Natural killer cell (primary cell): Measurements from ENCODE around the gene GNG7. TPM values are rescaled to one million over a fixed set of nuclear protein-coding genes. Genes with fewer than 3 reads are reported as not detected.
"Not testable (repeated sequence)": the region's sequence is repeated elsewhere in the genome, so short reads cannot be mapped to it uniquely, and the experiment has no call there.

ENCODE experiments used
- ATAC-seq, 3 donors: fragments of 150-1000 bp in 2 of 3; fragments of 200-7000 bp in 1 of 3; cut with Tn5 transposase; 1 replicate in 1 of 3; 2 replicates in 2 of 3; pipeline ENCODE4 v1.10.0; 2021; ENCODE audit warnings: mild to moderate bottlenecking in 2 of 3, moderate library complexity in 2 of 3
- DNase-seq, 2 donors: peaks; one replicate each; pipeline versions ENCODE4 v3.0.0 to v3.0.0-alpha.2; 2013 to 2021; ENCODE audit warnings: mixed read lengths in 1 of 2
- H3K27ac ChIP-seq: one replicate; pipeline ENCODE4 v1.5.1; 2013; ENCODE audit warnings: mild to moderate bottlenecking, low read length
- H3K27me3 ChIP-seq: one replicate; pipeline ENCODE4 v1.6.1; 2013; ENCODE audit warnings: low read length; ENCODE audit not compliant: control insufficient read depth, insufficient read depth
- H3K36me3 ChIP-seq: one replicate; pipeline ENCODE4 v1.6.1; 2013; ENCODE audit warnings: low read length; ENCODE audit not compliant: control insufficient read depth, insufficient read depth
- H3K4me1 ChIP-seq: one replicate; pipeline ENCODE4 v1.6.1; 2013; ENCODE audit warnings: low read length; ENCODE audit not compliant: control insufficient read depth, insufficient read depth
- H3K4me3 ChIP-seq: one replicate; pipeline ENCODE4 v1.5.1; 2013; ENCODE audit warnings: low read length
- H3K9me3 ChIP-seq: one replicate; pipeline ENCODE4 v1.6.1; 2013; ENCODE audit warnings: low read length; ENCODE audit not compliant: control insufficient read depth, insufficient read depth
- H3K27ac Mint-ChIP-seq, 2 donors: one replicate each; pipeline ENCODE4 v1.8.0; 2022; ENCODE audit warnings: mild to moderate bottlenecking in 2 of 2, mixed read lengths in 2 of 2, moderate library complexity in 1 of 2
- H3K27me3 Mint-ChIP-seq, 2 donors: one replicate each; pipeline ENCODE4 v1.8.0; 2022; ENCODE audit warnings: low read depth in 2 of 2, mixed read lengths in 2 of 2
- H3K36me3 Mint-ChIP-seq: one replicate; pipeline ENCODE4 v1.8.0; 2022; ENCODE audit warnings: mixed read lengths
- H3K4me1 Mint-ChIP-seq, 2 donors: one replicate each; pipeline ENCODE4 v1.8.0; 2022; ENCODE audit warnings: mixed read lengths in 2 of 2
- H3K4me3 Mint-ChIP-seq: one replicate; pipeline ENCODE4 v1.8.0; 2022; ENCODE audit warnings: mild to moderate bottlenecking, moderate library complexity, mixed read lengths
- H3K9me3 Mint-ChIP-seq, 2 donors: one replicate each; pipeline ENCODE4 v1.8.0; 2022; ENCODE audit warnings: mixed read lengths in 2 of 2
- CTCF ChIP-seq: fragments of 200-600 bp; IDR thresholded peaks from one replicate; pipeline ENCODE4 v1.8.0; 2022; ENCODE audit warnings: antibody characterized with exemption
- WGBS: methylation state at CpG from one replicate; pipeline ENCODE4 v1.1.7; 2013; ENCODE audit warnings: missing lambda C conversion rate; ENCODE audit not compliant: insufficient coverage; 5-methylcytosine and 5-hydroxymethylcytosine counted together
- intact Hi-C: fragments of 100-400 bp; cut with micrococcal nuclease; formaldehyde crosslinking; loops from one replicate; pipeline ENCODE4 v1.14.2; 2022
- total RNA-seq, 4 donors: library from RNA; stranded (reverse); fragments of 120-200 nt in 1 of 4; gene quantifications; one replicate each; pipeline versions ENCODE4 v1.2.3 to v1.2.4, GENCODE V29; 2013 to 2022

The GNG7 gene
- total RNA-seq, 3 donors from 2014 or later (not counting 1 experiment from before 2014, with no cell fraction given): 0.75 to 4.8 (median 1.5) TPM

GRCh38 chr19:2540646-2541454, 161.6 kb downstream of the GNG7 start:
- Histone ChIP-seq H3K27ac (no peak overlapping the region), H3K27me3 (no peaks in the 10 kb centered on the region), H3K4me3 (no peak overlapping the region), H3K4me1 (peaks cover 33% of the 10 kb centered on the region), H3K36me3 (no peaks in the 10 kb centered on the region), H3K9me3 (no peaks in the 10 kb centered on the region)
- 96% methylated on average over 35 of the region's 35 CpGs for WGBS
- H3K4me3 Mint-ChIP-seq: no peak overlapping the region
- ATAC-seq (no peak), DNase-seq (no peak)
- H3K36me3 Mint-ChIP-seq: no peaks in the 10 kb centered on the region
- no peaks in the 10 kb centered on the region for H3K9me3 Mint-ChIP-seq
- no peak for TF ChIP-seq CTCF
- no peaks in the 10 kb centered on the region for H3K27me3 Mint-ChIP-seq
- intact Hi-C loops: no loop called here
- H3K4me1 Mint-ChIP-seq: peaks cover 10 to 14% of the 10 kb centered on the region in 2 donors
- no peak overlapping the region for H3K27ac Mint-ChIP-seq

GRCh38 chr19:2540251-2540645, 162.2 kb downstream of the GNG7 start:
- no peak overlapping the region for H3K4me3 ChIP-seq
- no peak for DNase-seq
- Mint-ChIP-seq H3K9me3 (no peaks in the 10 kb centered on the region), H3K4me1 (peaks cover 10 to 12% of the 10 kb centered on the region in 2 donors), H3K36me3 (no peaks in the 10 kb centered on the region), H3K4me3 (no peak overlapping the region), H3K27me3 (no peaks in the 10 kb centered on the region), H3K27ac (no peak overlapping the region)
- intact Hi-C loops: no loop called here
- no peaks in the 10 kb centered on the region for H3K27me3 ChIP-seq
- 96% methylated on average over 12 of the region's 12 CpGs for WGBS
- H3K27ac ChIP-seq: no peak overlapping the region
- no peak for ATAC-seq
- no peaks in the 10 kb centered on the region for H3K9me3 ChIP-seq
- peaks cover 31% of the 10 kb centered on the region for H3K4me1 ChIP-seq
- no peaks in the 10 kb centered on the region for H3K36me3 ChIP-seq
- no peak for TF ChIP-seq CTCF

DNA sequence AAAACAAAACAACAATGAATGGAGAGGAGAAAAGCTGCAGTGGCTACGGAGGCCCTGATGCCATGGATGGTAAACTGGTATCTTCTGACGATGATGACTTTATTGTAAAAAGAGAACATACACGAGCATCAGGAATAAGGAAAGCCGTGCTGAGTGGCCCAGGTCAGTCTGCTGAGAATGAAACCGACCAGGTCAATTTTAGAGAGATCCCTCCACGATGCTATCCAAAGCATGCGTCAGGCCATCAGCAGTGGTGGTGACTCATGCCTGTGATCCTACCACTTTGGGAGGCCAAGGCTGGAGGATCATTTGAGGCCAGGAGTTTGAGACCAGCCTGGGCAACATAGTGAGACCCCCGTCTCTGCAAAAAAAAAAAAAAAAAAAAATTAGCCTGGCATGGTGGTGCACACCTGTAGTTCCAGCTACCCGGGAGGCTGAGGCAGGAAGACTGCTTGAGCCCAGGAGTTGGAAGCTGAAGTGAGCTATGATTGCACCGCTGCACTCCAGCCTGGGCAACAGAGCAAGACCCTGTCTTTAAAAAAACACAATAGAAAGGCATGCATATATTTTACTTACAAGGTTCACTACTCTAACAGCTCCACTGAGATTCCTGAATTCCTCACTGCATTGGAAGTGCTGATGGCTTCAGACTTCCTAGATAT, 164.3 kb downstream of the GNG7 start:
- no peak overlapping the region for H3K27ac ChIP-seq
- no peaks in the 10 kb centered on the region for H3K9me3 ChIP-seq
- intact Hi-C loops: no loop called here
- no peaks in the 10 kb centered on the region for H3K9me3 Mint-ChIP-seq
- H3K4me1 ChIP-seq: peaks cover 14% of the 10 kb centered on the region
- WGBS: 83% methylated on average over 9 of the region's 10 CpGs
- ATAC-seq (no peak), DNase-seq (no peak)
- no peak overlapping the region for H3K4me3 Mint-ChIP-seq
- no peaks in the 10 kb centered on the region for H3K36me3 Mint-ChIP-seq
- H3K36me3 ChIP-seq: no peaks in the 10 kb centered on the region
- H3K27me3 Mint-ChIP-seq: no peaks in the 10 kb centered on the region
- no peak overlapping the region for H3K4me3 ChIP-seq
- peaks cover under 1 to 8% of the 10 kb centered on the region in 2 donors for H3K4me1 Mint-ChIP-seq
- H3K27me3 ChIP-seq: no peaks in the 10 kb centered on the region
- no peak for TF ChIP-seq CTCF
- no peak overlapping the region for H3K27ac Mint-ChIP-seq

GRCh38 chr19:2537584-2537983, 164.9 kb downstream of the GNG7 start:
- H3K36me3 ChIP-seq, H3K4me3 Mint-ChIP-seq, intact Hi-C loops, DNase-seq, ATAC-seq, H3K27ac ChIP-seq, H3K9me3 Mint-ChIP-seq, H3K27me3 Mint-ChIP-seq, H3K9me3 ChIP-seq, H3K4me3 ChIP-seq, H3K4me1 Mint-ChIP-seq, H3K36me3 Mint-ChIP-seq, H3K27ac Mint-ChIP-seq, H3K27me3 ChIP-seq, H3K4me1 ChIP-seq: not testable (repeated sequence)
- 60% methylated on average over 9 of the region's 9 CpGs for WGBS
